ACC112 (cell line): Measurements from ENCODE around the gene SLC6A12.

ENCODE experiments used
- H2AFZ ChIP-seq: fragments of 200-600 bp; sonication (generic); one replicate; pipeline ENCODE4 v1.6.0; 2017; ENCODE audit warnings: antibody characterized with exemption, low read length; ENCODE audit not compliant: unreplicated experiment
- H3K27ac ChIP-seq: fragments of 200-600 bp; sonication (generic); 2 replicates; pipeline ENCODE4 v1.5.1; 2014; ENCODE audit warnings: low read depth, mild to moderate bottlenecking, antibody characterized with exemption, low read length, moderate library complexity
- H3K27me3 ChIP-seq: fragments of 200-600 bp; sonication (generic); 2 replicates; pipeline ENCODE4 v1.6.1; 2014; ENCODE audit warnings: mild to moderate bottlenecking, antibody characterized with exemption, low read length, moderate library complexity, mixed read lengths; ENCODE audit not compliant: insufficient read depth
- H3K36me3 ChIP-seq: fragments of 200-600 bp; sonication (generic); 2 replicates; pipeline ENCODE4 v1.6.1; 2016; ENCODE audit warnings: mild to moderate bottlenecking, antibody characterized with exemption, low read length, moderate library complexity, mixed read lengths; ENCODE audit not compliant: insufficient read depth
- H3K4me1 ChIP-seq: fragments of 200-600 bp; sonication (generic); one replicate; pipeline ENCODE4 v1.6.1; 2016; ENCODE audit warnings: low read length, mixed read lengths; ENCODE audit not compliant: insufficient read depth, unreplicated experiment, control insufficient read depth
- H3K4me3 ChIP-seq: fragments of 200-600 bp; sonication (generic); 2 replicates; pipeline ENCODE4 v1.5.1; 2014; ENCODE audit warnings: mild to moderate bottlenecking, low read depth, low read length
- H3K79me2 ChIP-seq: fragments of 200-600 bp; sonication (generic); one replicate; pipeline ENCODE4 v1.6.0; 2016; ENCODE audit warnings: low read length; ENCODE audit not compliant: control insufficient read depth, unreplicated experiment, insufficient read depth

The SLC6A12 gene

DNA sequence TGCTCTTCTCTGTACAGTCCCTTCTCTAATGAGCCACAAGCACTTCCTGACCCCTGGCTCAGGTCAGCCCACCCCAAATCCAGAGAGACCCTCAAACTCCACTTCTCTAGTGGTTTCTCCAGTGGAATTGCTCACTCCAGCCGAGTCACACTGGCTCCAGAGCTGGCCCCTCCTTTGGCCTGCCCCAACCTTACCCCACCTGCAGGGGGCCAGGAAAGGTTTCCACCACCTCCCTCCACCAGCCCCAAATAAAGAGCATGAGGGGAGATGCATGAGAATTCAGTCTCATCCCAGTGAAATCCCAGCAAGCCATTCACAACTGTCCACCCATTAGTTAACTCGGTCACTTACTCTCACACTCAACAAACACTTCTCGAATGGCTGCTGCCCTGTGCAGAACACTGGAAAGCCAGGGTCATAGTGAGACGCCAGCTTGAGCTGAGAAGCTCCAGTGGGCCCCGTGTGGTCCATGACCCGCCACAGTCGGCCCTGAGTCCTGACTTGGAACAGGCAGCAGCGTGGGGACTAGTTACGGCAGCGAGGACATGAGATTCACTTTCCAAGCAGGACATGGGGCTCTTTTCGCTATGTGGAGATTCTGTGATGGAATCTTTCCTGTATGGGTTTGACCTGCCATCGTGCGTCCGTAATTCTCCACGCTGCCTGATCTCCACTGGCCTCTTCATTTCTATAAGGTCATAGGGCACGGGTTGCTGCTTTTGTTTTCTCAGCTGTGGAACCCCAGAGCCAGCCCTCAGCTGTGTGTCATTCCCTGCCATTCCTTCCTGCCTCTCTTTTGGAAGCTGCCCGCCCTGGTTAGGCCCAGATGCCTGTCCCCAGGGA, 44.2 kb downstream of the SLC6A12 start:
- no peaks in the 10 kb centered on the region for H3K27me3 ChIP-seq
- no peak overlapping the region for H2AFZ ChIP-seq
- no peaks in the 10 kb centered on the region for H3K4me1 ChIP-seq
- no peak overlapping the region for H3K4me3 ChIP-seq
- no peaks in the 10 kb centered on the region for H3K79me2 ChIP-seq
- no peaks in the 10 kb centered on the region for H3K36me3 ChIP-seq
- H3K27ac ChIP-seq, result no peak overlapping the region

DNA sequence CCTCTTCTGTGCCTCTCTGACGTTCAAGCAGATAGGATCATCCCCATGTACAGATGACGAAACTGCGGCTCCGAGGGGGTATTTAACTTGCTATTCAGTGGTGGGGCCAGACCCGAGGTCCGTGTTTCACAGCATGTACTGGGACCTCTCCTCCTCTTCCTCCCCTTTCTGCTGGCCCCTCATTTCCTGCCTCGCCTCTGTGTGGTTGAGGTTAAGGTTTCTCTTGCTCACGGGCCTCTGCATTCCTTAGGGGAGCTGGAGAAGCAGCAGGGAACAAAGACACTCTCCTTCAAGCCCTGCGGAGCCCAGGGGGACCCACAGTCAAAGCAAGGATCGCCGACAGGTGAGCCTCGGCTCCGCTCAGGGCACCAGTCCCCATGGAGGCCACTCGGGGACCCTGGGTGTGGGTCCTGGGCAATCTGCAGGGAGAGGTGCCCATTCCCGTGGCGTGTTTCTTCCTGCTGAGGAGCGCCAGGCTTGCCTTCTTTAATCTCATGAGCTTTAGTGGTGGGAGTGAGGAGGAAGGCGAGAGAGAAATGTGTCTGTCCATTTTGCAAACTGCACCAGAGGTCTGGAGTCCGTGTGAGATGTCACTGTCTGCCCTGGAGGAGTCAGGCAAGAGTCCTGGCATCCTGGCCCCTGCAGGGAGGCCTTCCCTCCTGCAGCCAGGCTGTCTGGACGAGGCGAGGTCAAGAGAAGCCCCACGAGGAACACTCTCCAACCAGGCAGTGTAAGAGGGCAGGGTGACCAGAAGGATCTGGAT, 45.0 kb downstream of the SLC6A12 start:
- Histone ChIP-seq H3K4me1 (no peaks in the 10 kb centered on the region), H3K4me3 (no peak overlapping the region), H3K79me2 (no peaks in the 10 kb centered on the region), H3K27ac (no peak overlapping the region), H3K36me3 (no peaks in the 10 kb centered on the region), H3K27me3 (no peaks in the 10 kb centered on the region), H2AFZ (no peak overlapping the region)

DNA sequence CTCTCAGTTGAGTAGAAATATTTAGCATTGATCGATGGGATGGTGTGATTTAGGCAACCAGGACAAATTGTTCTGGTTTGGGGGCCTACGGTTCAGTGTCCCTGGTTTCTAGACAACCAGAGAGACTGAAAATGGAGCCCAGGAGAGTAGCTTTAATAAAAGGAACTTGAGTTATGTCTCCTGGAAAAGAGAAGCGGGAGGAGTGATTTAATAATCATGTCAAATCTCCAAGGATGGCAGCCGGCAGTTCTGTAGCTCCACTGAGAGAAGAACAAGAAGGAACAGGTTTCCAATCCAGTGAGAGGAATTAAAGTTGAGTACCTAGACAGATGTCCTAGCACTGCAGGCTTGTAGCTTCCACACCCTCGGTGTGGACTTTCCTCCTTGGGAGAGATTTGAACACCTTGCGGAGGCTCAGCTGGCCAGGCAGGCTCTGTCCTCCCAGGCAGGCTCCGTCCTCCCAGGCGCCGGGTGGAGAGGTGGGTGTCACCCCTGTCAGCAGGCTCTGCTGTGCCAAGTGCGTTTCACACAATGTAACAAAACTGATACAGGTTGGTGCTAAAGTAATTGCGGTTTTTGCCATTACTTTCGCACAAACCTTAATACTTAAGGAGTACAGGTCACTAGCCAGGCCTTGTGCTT, 45.9 kb downstream of the SLC6A12 start:
- H3K27ac ChIP-seq, result no peak overlapping the region
- no peaks in the 10 kb centered on the region for H3K27me3 ChIP-seq
- no peak overlapping the region for H3K4me3 ChIP-seq
- no peaks in the 10 kb centered on the region for H3K4me1 ChIP-seq
- H3K36me3 ChIP-seq, result no peaks in the 10 kb centered on the region
- no peak overlapping the region for H2AFZ ChIP-seq
- H3K79me2 ChIP-seq, result no peaks in the 10 kb centered on the region

DNA sequence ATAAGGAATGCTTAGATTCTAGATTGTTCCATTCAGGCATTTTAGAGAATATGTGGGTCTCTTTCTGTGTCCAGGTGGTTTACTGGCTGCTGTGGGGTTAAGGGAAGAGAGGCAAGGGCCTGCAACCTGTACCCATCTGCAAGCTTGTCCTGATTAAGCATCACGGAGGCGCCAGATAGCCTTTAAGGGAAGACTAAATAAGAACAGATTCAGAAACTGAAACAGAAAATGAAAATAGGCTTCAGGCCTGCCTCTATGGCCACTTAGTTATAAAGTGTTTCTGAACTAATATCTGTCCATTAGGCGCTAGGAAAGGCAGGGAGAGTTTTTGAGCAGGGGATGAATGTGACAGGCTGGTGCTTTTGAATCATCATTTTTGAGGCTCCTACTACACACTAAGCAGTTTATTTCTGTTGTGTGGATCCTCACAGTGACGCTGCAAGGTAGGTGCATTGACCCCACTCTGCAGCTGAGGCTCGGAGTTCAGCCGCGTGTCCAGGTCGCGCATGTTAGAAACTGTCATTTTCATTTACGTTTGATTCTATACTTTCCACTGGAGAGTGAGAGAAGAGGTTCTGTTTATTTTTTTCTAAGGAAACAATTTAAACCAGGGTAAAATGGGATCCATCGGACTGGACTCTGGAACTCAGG, 47.4 kb downstream of the SLC6A12 start:
- no peak overlapping the region for H3K27ac ChIP-seq
- peaks cover 9% of the 10 kb centered on the region for H3K27me3 ChIP-seq
- H3K4me1 ChIP-seq, result no peaks in the 10 kb centered on the region
- H3K36me3 ChIP-seq, result no peaks in the 10 kb centered on the region
- H3K79me2 ChIP-seq, result no peaks in the 10 kb centered on the region
- no peak overlapping the region for H2AFZ ChIP-seq
- no peak overlapping the region for H3K4me3 ChIP-seq

DNA sequence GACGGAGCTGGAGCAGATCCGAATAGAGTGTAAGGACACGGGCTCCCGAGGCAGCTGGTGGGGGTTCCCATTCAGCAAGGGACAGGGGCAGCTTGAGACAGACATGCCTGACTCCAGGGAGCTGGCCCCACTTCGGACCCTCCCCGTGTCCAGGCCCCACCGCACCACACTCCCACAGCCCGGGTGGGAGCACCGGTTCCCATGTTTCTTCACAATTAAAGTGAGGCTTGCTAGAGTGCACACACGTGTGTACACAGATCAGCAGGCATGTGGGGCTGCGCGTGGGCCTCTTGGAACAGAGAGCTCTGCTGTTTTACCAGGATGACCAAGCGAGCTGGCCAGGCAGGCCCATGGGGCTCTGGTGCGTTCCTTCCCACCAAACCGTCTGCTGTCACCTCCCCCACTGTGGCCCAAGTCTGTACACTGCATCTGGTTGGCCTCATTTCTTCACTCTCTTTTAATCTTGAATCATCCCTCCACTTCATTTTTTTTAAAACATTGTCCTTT, 48.0 kb downstream of the SLC6A12 start:
- Histone ChIP-seq H3K27me3 (peaks cover 15% of the 10 kb centered on the region), H3K27ac (no peak overlapping the region), H2AFZ (no peak overlapping the region), H3K79me2 (no peaks in the 10 kb centered on the region), H3K36me3 (no peaks in the 10 kb centered on the region), H3K4me1 (no peaks in the 10 kb centered on the region), H3K4me3 (no peak overlapping the region)

DNA sequence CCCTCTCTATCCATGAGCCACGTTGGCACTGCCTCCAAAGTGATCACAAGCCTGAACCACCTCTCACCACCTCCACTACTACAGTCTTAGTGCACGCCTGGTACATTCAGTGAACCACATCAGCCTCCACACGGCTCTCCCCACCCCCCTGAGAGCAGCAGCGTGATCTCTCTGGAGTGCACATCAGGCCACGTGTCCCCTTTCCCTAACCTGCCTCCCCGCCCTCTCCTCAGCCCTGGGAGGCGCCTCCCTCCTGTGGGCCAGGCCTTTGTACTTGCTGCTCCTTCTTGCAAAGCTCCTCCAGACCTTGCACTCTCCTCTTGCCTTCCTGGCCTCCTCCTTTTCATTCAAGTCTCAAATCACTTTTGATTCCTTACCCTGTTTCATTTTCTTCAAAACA, 49.8 kb downstream of the SLC6A12 start:
- H3K4me1 ChIP-seq, result no peaks in the 10 kb centered on the region
- no peak overlapping the region for H2AFZ ChIP-seq
- H3K27me3 ChIP-seq, result peaks cover 32% of the 10 kb centered on the region
- H3K79me2 ChIP-seq, result no peaks in the 10 kb centered on the region
- no peak overlapping the region for H3K27ac ChIP-seq
- H3K36me3 ChIP-seq, result no peaks in the 10 kb centered on the region
- no peak overlapping the region for H3K4me3 ChIP-seq

DNA sequence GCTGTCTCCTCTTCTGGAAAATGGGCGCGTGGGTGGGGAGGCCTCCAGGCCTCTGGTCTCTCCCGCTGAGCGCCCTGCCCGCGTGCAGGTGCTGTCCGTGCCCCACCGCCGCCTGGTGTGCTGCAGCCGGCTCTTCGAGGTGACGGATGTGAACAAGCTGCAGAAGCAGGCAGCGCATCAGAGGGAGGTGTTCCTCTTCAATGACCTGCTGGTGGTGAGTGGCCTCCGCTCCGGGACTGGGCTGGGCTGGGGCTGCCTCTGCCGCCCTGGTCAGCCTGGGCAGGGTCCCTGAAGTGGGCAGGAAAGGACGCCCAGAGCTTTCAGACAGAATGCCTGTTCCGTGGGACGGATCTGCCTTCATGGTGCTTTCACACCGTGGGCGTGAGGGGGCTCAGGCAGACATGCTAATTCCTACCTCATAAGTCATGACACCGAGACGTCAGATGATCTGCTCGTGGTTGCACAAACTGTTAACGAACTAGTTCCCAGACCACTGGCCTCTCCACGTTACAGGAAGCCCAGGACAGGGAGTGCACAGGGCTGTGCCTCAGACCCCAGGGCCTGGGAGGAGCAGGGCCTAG, 50.5 kb downstream of the SLC6A12 start:
- H3K36me3 ChIP-seq, result no peaks in the 10 kb centered on the region

DNA sequence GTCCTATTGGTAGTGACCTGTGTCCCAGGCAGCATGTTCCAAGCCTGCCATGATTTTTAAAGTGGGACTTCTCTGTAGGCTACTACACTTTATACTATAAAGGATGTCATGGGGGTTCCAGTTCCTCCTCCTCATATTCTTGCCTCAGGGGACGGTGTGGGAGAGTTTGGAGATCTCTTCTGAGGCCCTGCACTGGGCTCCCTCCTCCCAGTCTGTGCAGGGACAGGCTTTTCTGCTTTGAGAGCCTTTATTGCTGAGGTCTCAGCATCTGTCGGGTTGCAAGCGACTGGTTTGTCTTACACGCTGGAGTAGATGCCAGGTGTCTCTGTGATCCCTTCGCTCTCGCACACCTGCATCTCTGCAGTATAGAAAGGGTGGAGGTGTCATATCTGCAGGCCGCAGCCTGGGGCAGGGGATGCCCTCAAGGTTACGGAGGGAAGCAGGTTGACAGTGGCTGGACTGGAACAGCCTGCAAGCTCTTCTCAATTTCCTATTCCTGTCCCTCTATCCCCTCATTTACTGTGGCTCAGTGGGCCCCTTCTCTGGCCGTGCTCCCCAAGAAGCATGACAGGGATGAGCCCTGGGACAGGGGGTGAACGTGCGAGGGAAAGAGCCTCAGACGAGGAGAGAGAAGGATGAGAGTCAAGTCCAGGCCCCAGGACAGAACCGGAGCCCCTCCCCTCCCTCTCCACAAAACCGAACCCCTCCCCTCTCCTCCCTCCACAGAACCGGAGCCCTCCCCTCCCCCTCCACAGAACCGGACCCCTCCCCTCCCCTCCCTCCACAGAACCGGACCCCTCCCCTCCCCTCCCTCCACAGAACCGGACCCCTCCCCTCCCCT, 51.3 kb downstream of the SLC6A12 start:
- Histone ChIP-seq H3K27me3 (peaks cover 35% of the 10 kb centered on the region), H3K4me3 (no peak overlapping the region), H3K36me3 (no peaks in the 10 kb centered on the region), H2AFZ (no peak overlapping the region), H3K4me1 (no peaks in the 10 kb centered on the region), H3K79me2 (no peaks in the 10 kb centered on the region), H3K27ac (no peak overlapping the region)

More for the DNA sequence above, 50.5 kb downstream of the SLC6A12 start:
- H3K4me1 ChIP-seq, result no peaks in the 10 kb centered on the region
- no peak overlapping the region for H2AFZ ChIP-seq
- no peak overlapping the region for H3K4me3 ChIP-seq
- H3K27me3 ChIP-seq, result peaks cover 35% of the 10 kb centered on the region
- no peak overlapping the region for H3K27ac ChIP-seq
- no peaks in the 10 kb centered on the region for H3K79me2 ChIP-seq

DNA sequence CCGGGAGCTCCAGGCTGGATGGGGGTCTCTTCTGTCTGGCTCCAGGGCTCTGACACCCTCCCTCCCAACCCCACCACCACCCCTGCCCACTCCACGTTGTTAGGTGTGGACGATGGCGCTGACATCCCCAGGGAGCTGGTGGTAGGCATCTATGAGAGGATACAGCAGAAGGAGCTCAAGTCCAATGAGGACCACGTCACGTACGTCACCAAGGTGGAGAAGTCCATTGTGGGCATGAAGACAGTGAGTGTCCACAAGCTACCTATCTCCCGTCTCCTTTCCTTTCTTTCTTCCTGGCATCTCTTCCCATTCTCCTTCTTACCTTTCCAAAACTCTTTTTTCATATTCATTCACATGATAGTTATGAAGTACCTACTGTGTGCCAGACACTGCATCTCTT, 52.1 kb downstream of the SLC6A12 start:
- Histone ChIP-seq H3K27ac (no peak overlapping the region), H3K27me3 (peaks cover 35% of the 10 kb centered on the region), H3K4me3 (no peak overlapping the region), H3K4me1 (no peaks in the 10 kb centered on the region), H2AFZ (no peak overlapping the region), H3K36me3 (no peaks in the 10 kb centered on the region), H3K79me2 (no peaks in the 10 kb centered on the region)
